ENCODE measurements around the gene ATM.

The ATM gene

GRCh38 chr11:108242422-108242821 lies 19.6 kb downstream of the ATM start:
- Histone ChIP-seq H3K9me3 (ENCODE audit: control insufficient read depth, insufficient read depth, low read length) (no peaks in the 10 kb centered on the region), H3K4me3 (ENCODE audit: low read length) (no peak overlapping the region), H3K4me2 (ENCODE audit: low read length) (no peak overlapping the region), H3F3A (ENCODE audit: control insufficient read depth, insufficient read depth) (no peaks in the 10 kb centered on the region; the same call in 1 of the 2 replicates), H4K20me1 (ENCODE audit: control insufficient read depth, insufficient read depth, low read depth, low read length) (no peaks in the 10 kb centered on the region), H3K27me3 (ENCODE audit: control insufficient read depth, low read length) (no peaks in the 10 kb centered on the region), H3K4me1 (ENCODE audit: control insufficient read depth, low read length) (peaks cover 6% of the 10 kb centered on the region), H3K36me3 (ENCODE audit: control insufficient read depth, low read length) (peaks cover 84% of the 10 kb centered on the region), H3K9me2 (replicated peaks; ENCODE audit: control insufficient read depth, low read length) (no peaks in the 10 kb centered on the region), H3K79me2 (ENCODE audit: control insufficient read depth, low read length) (peaks cover 12% of the 10 kb centered on the region), H3K27ac (ENCODE audit: low read depth, low read length) (no peak overlapping the region)
- TF ChIP-seq EZH2phosphoT487 (IDR thresholded peaks at IDR 0.05; ENCODE audit: borderline replicate concordance, low read length) (no peak), CTCF (IDR thresholded peaks at IDR 0.05; ENCODE audit: low read depth, low read length, poor library complexity, severe bottlenecking) (no peak)

GRCh38 chr11:108246308-108246707 lies 23.4 kb downstream of the ATM start:
- H3K27me3 ChIP-seq (ENCODE audit: control insufficient read depth, low read length), result no peaks in the 10 kb centered on the region
- no peak overlapping the region for H3K27ac ChIP-seq (ENCODE audit: low read depth, low read length)
- no peaks in the 10 kb centered on the region for H3F3A ChIP-seq (ENCODE audit: control insufficient read depth, insufficient read depth)
- H3K79me2 ChIP-seq (ENCODE audit: control insufficient read depth, low read length), result no peaks in the 10 kb centered on the region
- TF ChIP-seq EZH2phosphoT487 (IDR thresholded peaks at IDR 0.05; ENCODE audit: borderline replicate concordance, low read length) (no peak), CTCF (IDR thresholded peaks at IDR 0.05; ENCODE audit: low read depth, low read length, poor library complexity, severe bottlenecking) (no peak)
- no peaks in the 10 kb centered on the region for H3K9me2 ChIP-seq (replicated peaks; ENCODE audit: control insufficient read depth, low read length)
- H3K9me3 ChIP-seq (ENCODE audit: control insufficient read depth, insufficient read depth, low read length), result no peaks in the 10 kb centered on the region
- H3K36me3 ChIP-seq (ENCODE audit: control insufficient read depth, low read length), result peaks cover 83% of the 10 kb centered on the region
- H3K4me3 ChIP-seq (ENCODE audit: low read length), result no peak overlapping the region
- no peak overlapping the region for H3K4me2 ChIP-seq (ENCODE audit: low read length)
- no peaks in the 10 kb centered on the region for H3K4me1 ChIP-seq (ENCODE audit: control insufficient read depth, low read length)
- no peaks in the 10 kb centered on the region for H4K20me1 ChIP-seq (ENCODE audit: control insufficient read depth, insufficient read depth, low read depth, low read length)

GRCh38 chr11:108246885-108247284 lies 24.0 kb downstream of the ATM start:
- Histone ChIP-seq H3F3A (ENCODE audit: control insufficient read depth, insufficient read depth) (no peaks in the 10 kb centered on the region), H3K9me3 (ENCODE audit: control insufficient read depth, insufficient read depth, low read length) (no peaks in the 10 kb centered on the region), H3K27ac (ENCODE audit: low read depth, low read length) (no peak overlapping the region), H3K36me3 (ENCODE audit: control insufficient read depth, low read length) (peaks cover 85% of the 10 kb centered on the region), H3K79me2 (ENCODE audit: control insufficient read depth, low read length) (no peaks in the 10 kb centered on the region), H3K9me2 (replicated peaks; ENCODE audit: control insufficient read depth, low read length) (no peaks in the 10 kb centered on the region), H3K27me3 (ENCODE audit: control insufficient read depth, low read length) (no peaks in the 10 kb centered on the region), H4K20me1 (ENCODE audit: control insufficient read depth, insufficient read depth, low read depth, low read length) (no peaks in the 10 kb centered on the region), H3K4me3 (ENCODE audit: low read length) (no peak overlapping the region), H3K4me2 (ENCODE audit: low read length) (no peak overlapping the region), H3K4me1 (ENCODE audit: control insufficient read depth, low read length) (no peaks in the 10 kb centered on the region)
- no peak for TF ChIP-seq CTCF (IDR thresholded peaks at IDR 0.05; ENCODE audit: low read depth, low read length, poor library complexity, severe bottlenecking)
- no peak for TF ChIP-seq EZH2phosphoT487 (IDR thresholded peaks at IDR 0.05; ENCODE audit: borderline replicate concordance, low read length)

Measured in DOHH2 (cell line).